Measurements from ENCODE around the gene TDRD10.

DNA sequence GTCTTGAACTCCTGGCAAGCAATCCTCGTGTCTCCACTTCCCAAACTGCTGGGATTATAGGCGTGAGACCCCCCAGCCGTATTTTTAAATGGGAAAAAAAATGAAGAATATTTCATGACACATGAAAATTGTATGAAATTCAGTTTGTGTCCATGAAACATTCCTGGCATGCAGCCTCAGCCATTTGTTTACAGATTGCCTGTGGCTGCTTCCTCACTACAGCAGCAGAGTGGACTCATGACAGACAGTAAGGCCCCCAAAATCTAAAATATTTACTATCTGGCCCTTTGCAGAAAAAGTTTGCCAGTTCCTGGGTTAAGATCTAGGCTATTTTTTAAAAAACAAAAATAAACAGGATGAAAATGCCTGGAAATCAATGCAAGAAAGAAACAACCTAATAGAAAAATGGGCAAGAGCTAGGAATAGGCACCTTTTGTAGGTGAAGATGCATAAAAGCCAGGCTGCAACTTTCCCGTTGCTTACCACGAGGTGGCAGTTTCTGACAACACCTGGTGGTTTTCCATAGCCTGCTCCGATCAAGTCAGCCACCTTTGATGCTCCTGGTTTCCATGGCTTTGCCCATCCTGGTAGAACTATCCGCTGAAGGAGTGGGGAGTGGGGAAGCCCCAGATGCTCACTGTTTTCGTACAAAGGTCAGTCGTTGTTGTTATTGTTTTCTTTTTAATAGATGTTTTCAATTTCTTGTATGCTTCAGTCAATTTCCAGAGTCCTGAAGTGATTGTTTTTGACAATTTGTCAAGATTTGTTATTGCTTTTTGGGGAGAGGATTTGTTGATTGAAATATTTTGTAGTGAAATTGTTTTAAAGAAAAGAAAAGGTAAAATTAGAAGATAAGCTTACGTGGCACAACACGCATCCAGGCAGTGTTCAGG is 32.2 kb downstream of the TDRD10 start:
- TF ChIP-seq POLR2AphosphoS5 (IDR thresholded peaks at IDR 0.05) (no peak), POLR2A (IDR thresholded peaks at IDR 0.05) (no peak)
- TF ChIP-seq, protein P1, sequence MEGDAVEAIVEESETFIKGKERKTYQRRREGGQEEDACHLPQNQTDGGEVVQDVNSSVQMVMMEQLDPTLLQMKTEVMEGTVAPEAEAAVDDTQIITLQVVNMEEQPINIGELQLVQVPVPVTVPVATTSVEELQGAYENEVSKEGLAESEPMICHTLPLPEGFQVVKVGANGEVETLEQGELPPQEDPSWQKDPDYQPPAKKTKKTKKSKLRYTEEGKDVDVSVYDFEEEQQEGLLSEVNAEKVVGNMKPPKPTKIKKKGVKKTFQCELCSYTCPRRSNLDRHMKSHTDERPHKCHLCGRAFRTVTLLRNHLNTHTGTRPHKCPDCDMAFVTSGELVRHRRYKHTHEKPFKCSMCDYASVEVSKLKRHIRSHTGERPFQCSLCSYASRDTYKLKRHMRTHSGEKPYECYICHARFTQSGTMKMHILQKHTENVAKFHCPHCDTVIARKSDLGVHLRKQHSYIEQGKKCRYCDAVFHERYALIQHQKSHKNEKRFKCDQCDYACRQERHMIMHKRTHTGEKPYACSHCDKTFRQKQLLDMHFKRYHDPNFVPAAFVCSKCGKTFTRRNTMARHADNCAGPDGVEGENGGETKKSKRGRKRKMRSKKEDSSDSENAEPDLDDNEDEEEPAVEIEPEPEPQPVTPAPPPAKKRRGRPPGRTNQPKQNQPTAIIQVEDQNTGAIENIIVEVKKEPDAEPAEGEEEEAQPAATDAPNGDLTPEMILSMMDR (IDR thresholded peaks at IDR 0.05) = peak in 1 of 6 experiments; percentile 34
